GM21737 (cell line): ENCODE results near the gene TRIM41.
"Not testable (repeated sequence)": the region's sequence is repeated elsewhere in the genome, so short reads cannot be mapped to it uniquely, and the experiment has no call there.

ENCODE experiments used
- ATAC-seq: cut with Tn5 transposase; IDR thresholded peaks from one replicate; pipeline ENCODE4 v1.9.1; 2021; ENCODE audit warnings: mild to moderate bottlenecking, moderate library complexity; ENCODE audit not compliant: unreplicated experiment

Gene TRIM41

GRCh38 chr5:181210148-181210547, 12.9 kb upstream of the TRIM41 start:
- ATAC-seq = not testable (repeated sequence)

DNA sequence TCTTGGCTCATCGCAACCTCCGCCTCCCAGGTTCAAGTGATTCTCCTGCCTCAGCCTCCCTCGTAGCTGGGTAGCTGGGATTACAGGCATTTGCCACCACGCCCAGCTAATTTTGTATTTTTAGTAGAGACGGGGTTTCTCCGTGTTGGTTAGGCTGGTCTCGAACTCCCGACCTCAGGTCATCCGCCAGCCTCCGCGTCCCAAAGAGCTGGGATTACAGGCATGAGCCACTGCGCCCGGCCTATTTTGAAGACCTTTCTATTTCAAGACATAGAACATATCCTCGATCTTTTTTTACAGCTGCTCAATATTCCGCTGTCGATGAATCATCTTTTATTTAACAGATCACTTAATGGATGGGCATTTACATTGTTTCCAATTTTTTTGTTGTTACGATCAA, 12.4 kb upstream of the TRIM41 start:
- ATAC-seq = not testable (repeated sequence)

DNA sequence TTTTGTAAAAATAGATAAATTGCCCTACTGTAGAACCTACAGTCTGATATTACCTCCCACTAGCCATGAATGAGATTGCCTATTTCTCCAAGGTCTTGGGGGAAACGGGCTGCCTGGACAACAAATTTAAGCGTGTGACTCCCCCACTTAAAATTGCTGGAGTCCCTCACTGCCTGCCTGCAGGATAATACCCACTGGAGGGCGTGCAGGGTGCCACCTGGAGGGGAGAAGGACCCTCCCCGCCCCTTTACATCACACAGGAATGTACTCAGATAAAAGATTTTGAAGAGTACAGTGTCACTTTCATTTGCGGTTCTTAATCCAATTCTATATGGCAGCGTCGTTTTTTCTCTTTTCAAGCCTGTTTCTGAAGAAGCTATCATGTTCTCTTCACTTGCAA, 11.9 kb upstream of the TRIM41 start:
- no peak for ATAC-seq

GRCh38 chr5:181212080-181212479, 11.0 kb upstream of the TRIM41 start:
- ATAC-seq = no peak

GRCh38 chr5:181212934-181213333, 10.1 kb upstream of the TRIM41 start:
- ATAC-seq = no peak

DNA sequence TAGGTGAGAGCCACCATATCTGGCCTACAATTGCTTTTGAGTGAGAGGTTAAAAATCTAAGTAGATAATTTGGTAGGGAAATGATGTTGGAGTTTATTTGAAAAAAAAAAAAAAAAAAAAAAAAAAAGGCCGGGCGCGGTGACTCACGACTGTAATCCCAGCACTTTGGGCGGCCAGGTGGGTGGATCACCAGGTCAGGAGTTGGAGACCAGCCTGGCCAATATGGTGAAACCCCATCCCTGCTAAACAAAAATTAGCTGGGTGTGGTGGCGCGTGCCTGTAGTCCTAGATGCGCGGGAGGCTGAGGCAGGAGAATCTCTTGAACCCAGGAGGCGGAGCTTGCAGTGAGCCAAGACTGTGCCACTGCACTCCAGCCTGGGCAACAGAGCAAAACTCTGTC, 8.8 kb upstream of the TRIM41 start:
- not testable (repeated sequence) for ATAC-seq

GRCh38 chr5:181215997-181216989, 6.8 kb upstream of the TRIM41 start:
- no peak for ATAC-seq

GRCh38 chr5:181217111-181217802, 5.8 kb upstream of the TRIM41 start:
- peak; percentile 24 for ATAC-seq

- ATAC-seq = peak; percentile 17
These were observed 5.3 kb upstream of the TRIM41 start for GRCh38 chr5:181217803-181218062.

DNA sequence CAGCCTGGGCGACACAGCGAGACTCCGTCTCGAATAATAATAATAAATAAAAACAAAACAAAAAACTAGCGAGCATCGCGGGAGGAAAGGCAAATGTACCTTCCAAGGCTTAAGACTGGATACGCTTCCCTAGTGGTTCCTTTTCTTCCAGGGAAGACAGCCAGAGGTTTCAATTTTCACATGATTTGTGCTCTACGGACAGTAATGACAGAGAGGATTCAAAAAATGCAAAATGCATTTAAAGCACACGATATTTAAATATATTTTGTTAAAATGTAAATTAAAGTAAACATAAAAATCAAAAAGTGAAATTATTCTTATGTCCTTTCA, 4.3 kb upstream of the TRIM41 start:
- no peak for ATAC-seq

DNA sequence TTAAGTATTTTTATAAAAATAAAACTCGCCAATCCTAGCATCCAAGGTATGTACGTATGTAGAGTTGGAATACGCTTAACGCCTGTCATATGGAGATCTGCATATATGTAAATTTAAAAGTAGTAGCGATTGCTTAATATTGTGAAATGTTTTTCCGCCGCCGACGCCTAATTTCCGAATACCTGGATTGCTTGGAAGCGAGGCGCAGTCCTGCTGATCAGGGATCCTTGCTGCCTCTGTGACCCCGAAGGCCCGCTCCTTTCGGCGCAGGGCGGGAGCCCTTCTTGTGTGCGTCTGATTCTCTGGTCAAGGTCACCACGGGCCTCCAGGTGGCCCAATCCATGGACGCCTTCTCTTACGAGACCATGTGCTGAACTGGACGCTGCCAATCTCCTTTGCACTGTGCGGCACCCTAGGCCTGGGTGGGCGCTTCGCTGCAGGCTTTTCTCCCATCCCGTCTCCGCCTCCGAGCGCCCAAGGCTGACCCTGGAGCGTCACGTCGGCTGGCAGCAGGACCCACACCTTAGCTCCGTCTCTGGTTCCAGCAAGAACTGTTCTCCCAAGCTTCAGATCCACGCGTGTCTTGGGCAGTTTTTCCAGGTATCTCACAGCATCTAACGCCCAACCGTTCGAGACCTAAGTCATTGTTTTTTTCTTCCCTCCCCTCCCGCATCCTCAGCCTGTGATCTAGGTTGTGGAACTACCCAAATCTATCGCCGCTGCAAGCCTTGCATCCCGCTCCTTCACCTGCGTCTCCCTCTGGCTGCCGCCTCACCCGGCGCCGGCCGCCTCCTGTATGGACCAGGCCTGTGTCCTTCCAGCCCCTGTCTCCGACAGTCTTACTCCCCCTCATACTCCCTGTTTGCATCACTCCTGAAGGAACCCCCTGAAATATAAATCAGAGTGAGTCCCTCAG, 3.6 kb upstream of the TRIM41 start:
- ATAC-seq = no peak

GRCh38 chr5:181220178-181220515, 2.9 kb upstream of the TRIM41 start:
- ATAC-seq = no peak

DNA sequence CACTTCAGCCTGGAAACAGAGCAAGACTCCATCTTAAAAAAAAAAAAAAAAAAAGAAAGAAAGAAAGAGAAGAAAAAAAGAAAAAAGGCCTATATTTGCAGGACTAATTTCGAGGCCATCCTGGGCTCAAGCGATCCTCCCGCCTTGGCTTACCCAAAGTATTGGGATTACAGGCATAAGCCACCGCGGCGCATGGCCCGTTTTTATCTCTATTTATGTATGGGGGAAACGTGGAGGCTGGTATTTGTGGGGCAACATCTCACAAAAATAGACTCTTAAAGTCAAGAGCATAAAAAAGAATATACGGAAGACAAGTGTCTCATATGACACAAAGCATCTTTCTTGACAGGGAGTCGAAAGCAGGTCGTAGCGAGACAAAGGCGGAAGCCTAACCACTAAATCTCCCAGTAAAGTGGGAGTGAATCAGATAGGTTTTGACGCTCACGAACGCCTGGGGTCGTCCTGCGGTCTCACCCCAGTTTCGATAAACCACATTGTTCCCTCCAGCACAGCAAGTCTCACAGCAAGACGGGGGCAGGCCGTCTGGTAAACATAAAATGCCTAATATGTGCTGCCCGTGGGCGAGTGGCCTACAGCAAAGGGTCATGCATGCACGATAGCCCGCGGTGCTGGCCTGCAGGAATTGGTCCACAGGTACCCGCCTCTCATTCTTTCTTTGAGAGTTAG, 1.8 kb upstream of the TRIM41 start:
- no peak for ATAC-seq

DNA sequence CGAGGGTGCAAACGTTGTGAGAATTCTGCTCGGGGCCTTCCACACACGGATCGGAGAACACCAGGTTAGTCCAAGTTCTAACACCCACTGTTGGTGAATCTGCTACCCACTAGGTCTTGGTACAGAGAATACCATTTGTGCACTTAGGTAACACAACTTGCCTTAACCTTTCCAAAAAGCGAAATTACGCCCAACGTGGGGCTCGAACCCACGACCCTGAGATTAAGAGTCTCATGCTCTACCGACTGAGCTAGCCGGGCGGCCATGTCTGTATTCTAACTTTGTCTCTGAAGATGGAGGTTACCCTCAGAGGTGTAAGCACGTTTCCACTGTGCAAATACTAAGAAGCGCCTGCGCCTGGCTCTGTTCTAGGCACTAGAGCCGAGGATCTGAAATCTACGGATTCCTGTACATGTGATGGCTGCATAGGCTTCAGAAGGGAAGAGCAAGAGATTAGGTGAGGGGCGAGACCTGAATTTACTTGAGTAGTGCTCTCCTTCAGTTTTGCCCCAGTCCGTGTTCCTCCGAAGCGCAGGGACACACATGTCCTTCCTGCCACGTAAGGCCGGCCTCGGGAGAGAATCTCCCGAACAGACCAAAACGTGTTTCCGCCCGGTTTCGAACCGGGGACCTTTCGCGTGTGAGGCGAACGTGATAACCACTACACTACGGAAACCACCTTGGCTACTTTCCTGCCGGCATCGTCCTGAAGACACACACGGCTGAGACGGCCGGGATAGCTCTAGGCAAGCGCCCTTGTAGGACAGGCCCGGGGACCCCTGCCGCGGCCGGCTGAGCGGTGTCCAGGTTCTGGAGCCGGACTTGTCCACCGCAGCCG, 1.1 kb upstream of the TRIM41 start:
- ATAC-seq = peak; percentile 31

GRCh38 chr5:181222630-181223057, 437 bp upstream of the TRIM41 start:
- no peak for ATAC-seq

GRCh38 chr5:181223729-181224389, 778 bp downstream of the TRIM41 start:
- no peak for ATAC-seq

DNA sequence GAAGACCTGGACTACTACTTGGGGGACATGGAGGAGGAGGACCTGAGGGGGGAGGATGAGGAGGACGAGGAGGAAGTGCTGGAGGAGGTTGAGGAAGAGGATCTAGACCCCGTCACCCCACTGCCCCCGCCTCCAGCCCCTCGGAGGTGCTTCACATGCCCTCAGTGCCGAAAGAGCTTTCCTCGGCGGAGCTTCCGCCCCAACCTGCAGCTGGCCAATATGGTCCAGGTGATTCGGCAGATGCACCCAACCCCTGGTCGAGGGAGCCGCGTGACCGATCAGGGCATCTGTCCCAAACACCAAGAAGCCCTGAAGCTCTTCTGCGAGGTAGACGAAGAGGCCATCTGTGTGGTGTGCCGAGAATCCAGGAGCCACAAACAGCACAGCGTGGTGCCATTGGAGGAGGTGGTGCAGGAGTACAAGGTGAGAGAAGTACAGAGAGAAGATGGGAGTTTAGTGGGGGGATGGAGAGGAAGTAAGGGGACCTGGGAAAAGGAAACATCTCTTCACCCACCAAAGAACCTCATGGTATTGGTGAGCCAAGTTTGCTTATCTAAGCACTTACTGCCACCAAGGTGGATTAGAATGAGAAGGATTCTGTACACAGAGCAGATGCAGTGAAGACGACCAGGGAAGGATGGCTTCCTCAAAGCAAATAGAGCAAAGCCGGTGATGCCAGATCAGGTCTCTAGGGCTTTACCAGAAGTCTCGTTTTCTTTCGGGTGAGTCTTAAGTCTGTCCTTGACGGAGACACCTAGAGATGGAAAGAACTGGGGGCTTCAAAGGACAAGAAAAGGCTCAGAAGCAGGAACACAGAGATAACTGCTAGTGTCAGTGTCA, 1.5 kb downstream of the TRIM41 start:
- no peak for ATAC-seq

GRCh38 chr5:181229996-181230395, 6.9 kb downstream of the TRIM41 start:
- no peak for ATAC-seq

DNA sequence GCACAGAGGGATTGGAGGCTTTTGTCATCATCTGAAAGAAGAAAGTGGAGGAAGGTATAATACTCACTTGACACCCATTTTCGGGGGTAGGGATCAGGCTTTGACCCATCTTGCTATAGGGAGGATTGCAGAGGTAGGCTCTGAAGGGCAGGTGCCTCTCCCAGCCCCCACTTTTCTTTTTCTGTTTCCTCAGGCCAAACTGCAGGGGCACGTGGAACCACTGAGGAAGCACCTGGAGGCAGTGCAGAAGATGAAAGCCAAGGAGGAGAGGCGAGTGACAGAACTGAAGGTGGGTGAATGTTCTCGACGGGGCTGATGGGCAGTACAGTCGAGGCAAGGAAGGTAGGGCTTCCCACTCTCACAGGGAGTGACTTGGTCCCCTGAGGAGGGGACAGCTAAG, 7.5 kb downstream of the TRIM41 start:
- ATAC-seq = no peak
